Caco-2 (cell line): Measurements from ENCODE around the gene SLC6A2. TPM values are rescaled to one million over a fixed set of nuclear protein-coding genes. Genes with fewer than 3 reads are reported as not detected.

Experiments
- BruUV-seq: library from RNA; stranded (reverse); fragments of 400-500 nt; replicated peaks from 2 replicates; lab custom pipeline; 2021; lab: Mats Ljungman, UMichigan
- CTCF ChIA-PET: fragments of 300-600 bp; sonication (Branson Sonifier 250); formaldehyde crosslinking; loops from one replicate; lab custom pipeline; 2022; ENCODE audit warnings: antibody characterized with exemption; lab: Charles Lee
- POLR2A ChIA-PET: fragments of 300-600 bp; sonication (Branson Sonifier 250); formaldehyde crosslinking; loops from one replicate; lab custom pipeline; 2022; ENCODE audit warnings: antibody characterized with exemption; lab: Charles Lee
- DNase-seq, 2 experiments: peaks; one replicate each; pipeline versions ENCODE4 v3.0.0 to v3.0.0-alpha.2; 2020 to 2022
- H3K27me3 ChIP-seq: replicated peaks from 2 replicates; pipeline ENCODE4 v1.6.0; 2011; ENCODE audit warnings: low read length; ENCODE audit not compliant: control insufficient read depth, insufficient read depth
- H3K36me3 ChIP-seq: 2 replicates; pipeline ENCODE4 v1.5.1; 2011; ENCODE audit warnings: low read length; ENCODE audit not compliant: control insufficient read depth, insufficient read depth
- H3K4me1 ChIP-seq: fragments of 250-450 bp; sonication (Bioruptor Pico); 2 replicates; pipeline ENCODE4 v1.5.1; 2020; ENCODE audit warnings: mild to moderate bottlenecking
- H3K4me3 ChIP-seq: 2 replicates; pipeline ENCODE4 v1.5.1; 2011; ENCODE audit warnings: low read depth, mild to moderate bottlenecking, control low read depth, low read length
- H3K9me3 ChIP-seq: fragments of 250-450 bp; sonication (Bioruptor Pico); 2 replicates; pipeline ENCODE4 v1.5.1; 2020; ENCODE audit warnings: mild to moderate bottlenecking, moderate library complexity
- H3K27ac Mint-ChIP-seq: one replicate; pipeline ENCODE4 v1.8.0; 2022; ENCODE audit warnings: mixed read lengths; ENCODE audit not compliant: unreplicated experiment
- H3K27me3 Mint-ChIP-seq: one replicate; pipeline ENCODE4 v1.8.0; 2022; ENCODE audit warnings: mixed read lengths; ENCODE audit not compliant: insufficient read depth, unreplicated experiment
- H3K36me3 Mint-ChIP-seq: one replicate; pipeline ENCODE4 v1.8.0; 2022; ENCODE audit warnings: mild to moderate bottlenecking, mixed read lengths; ENCODE audit not compliant: insufficient read depth, unreplicated experiment
- H3K4me1 Mint-ChIP-seq: one replicate; pipeline ENCODE4 v1.8.0; 2022; ENCODE audit warnings: low read depth, mixed read lengths; ENCODE audit not compliant: unreplicated experiment
- H3K4me3 Mint-ChIP-seq: one replicate; pipeline ENCODE4 v1.8.0; 2022; ENCODE audit warnings: mild to moderate bottlenecking, moderate library complexity, mixed read lengths; ENCODE audit not compliant: unreplicated experiment
- H3K9me3 Mint-ChIP-seq: one replicate; pipeline ENCODE4 v1.8.0; 2022; ENCODE audit warnings: mixed read lengths; ENCODE audit not compliant: unreplicated experiment
- CTCF ChIP-seq, 2 experiments: fragments of 200-600 bp in 1 of 2; IDR thresholded peaks; 1 replicate in 1 of 2; 2 replicates in 1 of 2; pipeline versions ENCODE4 v1.5.1 to v1.8.0; 2011 to 2022; ENCODE audit warnings: antibody characterized with exemption in 1 of 2, control low read depth in 1 of 2, inconsistent platforms in 1 of 2, low read depth in 1 of 2, low read length in 1 of 2, mild to moderate bottlenecking in 1 of 2, moderate library complexity in 1 of 2; ENCODE audit not compliant: insufficient read depth in 1 of 2, severe bottlenecking in 1 of 2, unreplicated experiment in 1 of 2
- intact Hi-C: fragments of 100-400 bp; cut with micrococcal nuclease; formaldehyde crosslinking; loops from one replicate; pipeline ENCODE4 v1.10.0; 2022; ENCODE audit not compliant: unreplicated experiment
- total RNA-seq: library from RNA; stranded (reverse); gene quantifications from 2 replicates; pipeline ENCODE4 v1.2.3, GENCODE V29; 2022

SLC6A2 gene
- total RNA-seq, 1 experiment from 2014 or later: not detected

- Histone ChIP-seq H3K4me1 (no peaks in the 10 kb centered on the region), H3K4me3 (no peak overlapping the region), H3K36me3 (no peaks in the 10 kb centered on the region), H3K27me3 (no peaks in the 10 kb centered on the region), H3K9me3 (no peaks in the 10 kb centered on the region)
- Mint-ChIP-seq H3K9me3 (no peaks in the 10 kb centered on the region), H3K4me1 (no peaks in the 10 kb centered on the region), H3K36me3 (no peaks in the 10 kb centered on the region), H3K27me3 (peaks cover 19% of the 10 kb centered on the region), H3K27ac (no peak overlapping the region), H3K4me3 (no peak overlapping the region)
- POLR2A ChIA-PET: no interaction called here
- intact Hi-C loops: loop anchor here (5.0 to 10.0 kb wide), 2 partner anchors 56 to 151 kb away; no protein-coding TSS in a partner anchor
- CTCF ChIA-PET: no interaction called here
- no TSS peak for BruUV-seq
- no peak for TF ChIP-seq CTCF (IDR thresholded peaks at IDR 0.05; ENCODE audit: insufficient read depth in 1 of 2, low read depth in 1 of 2, low read length in 1 of 2, severe bottlenecking in 1 of 2, unreplicated experiment in 1 of 2)
- DNase-seq: no peak
Measured at GRCh38 chr16:55645986-55646385, 9.8 kb upstream of the SLC6A2 start.

GRCh38 chr16:55647343-55647742, 8.4 kb upstream of the SLC6A2 start:
- ChIA-PET POLR2A (no interaction called here), CTCF (interaction anchor here (1.0 kb wide), 2 partner anchors 24 to 183 kb away, joined by 4 to 6 read pairs; no protein-coding TSS in a partner anchor)
- no peaks in the 10 kb centered on the region for H3K27me3 ChIP-seq
- no peak overlapping the region for H3K4me3 ChIP-seq
- no peaks in the 10 kb centered on the region for H3K4me1 Mint-ChIP-seq
- no peak for DNase-seq
- H3K4me3 Mint-ChIP-seq: no peak overlapping the region
- H3K4me1 ChIP-seq: no peaks in the 10 kb centered on the region
- intact Hi-C loops: loop anchor here (5.0 to 10.0 kb wide), 2 partner anchors 55 to 153 kb away; no protein-coding TSS in a partner anchor
- H3K9me3 ChIP-seq: no peaks in the 10 kb centered on the region
- H3K36me3 ChIP-seq: no peaks in the 10 kb centered on the region
- peaks cover 29% of the 10 kb centered on the region for H3K27me3 Mint-ChIP-seq
- H3K27ac Mint-ChIP-seq: no peak overlapping the region
- BruUV-seq: no TSS peak
- H3K36me3 Mint-ChIP-seq: no peaks in the 10 kb centered on the region
- TF ChIP-seq CTCF (IDR thresholded peaks at IDR 0.05; ENCODE audit: insufficient read depth in 1 of 2, low read depth in 1 of 2, low read length in 1 of 2, severe bottlenecking in 1 of 2, unreplicated experiment in 1 of 2): no peak
- H3K9me3 Mint-ChIP-seq: no peaks in the 10 kb centered on the region

- H3K9me3 Mint-ChIP-seq: no peaks in the 10 kb centered on the region
- ChIA-PET CTCF (interaction anchor here (1.0 kb wide), 2 partner anchors 25 to 183 kb away, joined by 4 to 6 read pairs; no protein-coding TSS in a partner anchor), POLR2A (no interaction called here)
- Histone ChIP-seq H3K9me3 (no peaks in the 10 kb centered on the region), H3K36me3 (no peaks in the 10 kb centered on the region), H3K4me3 (no peak overlapping the region), H3K27me3 (no peaks in the 10 kb centered on the region), H3K4me1 (no peaks in the 10 kb centered on the region)
- no peak overlapping the region for H3K4me3 Mint-ChIP-seq
- BruUV-seq: no TSS peak
- H3K4me1 Mint-ChIP-seq: no peaks in the 10 kb centered on the region
- no peaks in the 10 kb centered on the region for H3K36me3 Mint-ChIP-seq
- intact Hi-C loops: loop anchor here (5.0 to 10.0 kb wide), 2 partner anchors 55 to 153 kb away; no protein-coding TSS in a partner anchor
- DNase-seq: no peak
- TF ChIP-seq CTCF (IDR thresholded peaks at IDR 0.05; ENCODE audit: insufficient read depth in 1 of 2, low read depth in 1 of 2, low read length in 1 of 2, severe bottlenecking in 1 of 2, unreplicated experiment in 1 of 2): peak in 1 of 2 experiments; percentile 31
- H3K27ac Mint-ChIP-seq: no peak overlapping the region
- peaks cover 31% of the 10 kb centered on the region for H3K27me3 Mint-ChIP-seq
Measured at GRCh38 chr16:55647798-55648197, 8.0 kb upstream of the SLC6A2 start.
